GM18511 (cell line): ENCODE results near the gene ZNF132.

Experiments used
- ATAC-seq: cut with Tn5 transposase; IDR thresholded peaks from one replicate; pipeline ENCODE4 v1.9.1; 2021; ENCODE audit warnings: mild to moderate bottlenecking, moderate library complexity; ENCODE audit not compliant: unreplicated experiment

Gene ZNF132

GRCh38 chr19:58392945-58393724 lies 46.8 kb downstream of the ZNF132 start:
- ATAC-seq, result no peak

GRCh38 chr19:58388175-58388526 lies 51.8 kb downstream of the ZNF132 start:
- ATAC-seq, result no peak

GRCh38 chr19:58387338-58388174 lies 52.4 kb downstream of the ZNF132 start:
- no peak for ATAC-seq

GRCh38 chr19:58386576-58387337 lies 53.2 kb downstream of the ZNF132 start, which contains the start of gene RPS5:
Gene RPS5 (plus strand): TSS chr19:58387269. CDS start chr19:58388138, 869 bp downstream.
- peak; percentile 94 for ATAC-seq

- no peak for ATAC-seq
These were observed 53.9 kb downstream of the ZNF132 start for GRCh38 chr19:58385891-58386575.

- no peak for ATAC-seq
These were observed 54.6 kb downstream of the ZNF132 start for GRCh38 chr19:58385313-58385890.

- no peak for ATAC-seq
These were observed 56.9 kb downstream of the ZNF132 start for GRCh38 chr19:58382997-58383603.
